GM12892 (cell line): Measurements from ENCODE around the gene ADAMTSL4.

Experiments used
- POLR2A ChIP-seq: IDR thresholded peaks from 2 replicates; pipeline ENCODE4 v1.6.1; 2011; ENCODE audit warnings: low read depth, low read length, control low read depth
- TAF1 ChIP-seq: IDR thresholded peaks from 2 replicates; pipeline ENCODE4 v1.6.1; 2011; ENCODE audit warnings: low read depth, mild to moderate bottlenecking, control low read depth, low read length, borderline replicate concordance

GRCh38 chr1:150576367-150576711 is 27.1 kb downstream of the ADAMTSL4 start:
- TF ChIP-seq POLR2A (no peak), TAF1 (no peak)
